HG02870 (cell line): ENCODE measurements around the gene ETV3.
"Not testable (repeated sequence)": the region's sequence is repeated elsewhere in the genome, so short reads cannot be mapped to it uniquely, and the experiment has no call there.

Experiments
- ATAC-seq: cut with Tn5 transposase; IDR thresholded peaks from one replicate; pipeline ENCODE4 v1.9.1; 2021; ENCODE audit warnings: mild to moderate bottlenecking, moderate library complexity; ENCODE audit not compliant: unreplicated experiment

The ETV3 gene

DNA sequence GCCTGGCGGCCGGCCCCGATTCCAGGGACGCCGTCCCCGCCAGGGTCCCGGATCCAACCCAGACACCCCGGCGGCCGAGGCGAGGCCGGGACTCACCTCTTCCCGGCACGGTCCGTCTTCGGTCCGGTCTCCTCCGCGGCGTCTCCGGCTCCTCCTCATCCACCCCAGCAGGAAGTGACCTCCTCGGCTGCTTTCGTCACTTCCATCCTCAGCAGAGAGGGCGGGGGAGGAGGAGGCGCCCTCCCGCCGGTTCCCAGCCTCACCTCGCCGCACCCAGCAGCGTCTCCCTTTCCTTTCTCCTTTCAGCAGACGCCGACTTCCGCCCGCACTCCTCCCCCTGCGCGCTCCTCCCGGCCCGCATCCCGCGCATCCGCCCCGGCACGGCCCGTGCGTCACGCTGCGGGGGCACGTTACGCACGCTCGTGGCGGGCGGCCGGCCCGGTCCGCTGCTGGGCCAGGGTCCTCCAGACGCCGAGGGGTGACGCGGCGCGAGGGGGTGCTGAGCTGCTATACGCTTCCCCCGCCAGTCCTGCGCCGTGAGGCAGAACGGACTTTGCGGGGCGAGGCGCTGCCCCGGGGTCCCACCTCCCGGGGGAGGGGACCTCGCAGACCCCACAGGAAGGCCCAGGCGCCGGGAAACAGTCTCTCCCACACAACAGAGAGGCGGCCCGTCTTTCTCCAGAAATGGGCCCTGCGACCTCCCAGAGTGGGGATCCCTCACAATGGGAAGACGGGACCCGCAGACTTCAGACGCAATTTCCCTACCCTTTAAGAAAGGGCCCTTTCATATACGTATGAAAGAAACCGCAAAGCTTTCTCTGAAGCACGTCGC lies at the start of gene ETV3:
TSS of gene ETV3 (minus strand) at position 176 of the 832 bp plus-strand sequence. CDS start 2,043 bp downstream, outside the sequence.
- peak; percentile 79 for ATAC-seq

GRCh38 chr1:157186281-157186992 lies 48.2 kb upstream of the ETV3 start:
- ATAC-seq: no peak

GRCh38 chr1:157183870-157184269 lies 45.7 kb upstream of the ETV3 start:
- no peak for ATAC-seq

GRCh38 chr1:157182371-157182770 lies 44.2 kb upstream of the ETV3 start:
- ATAC-seq: not testable (repeated sequence)

GRCh38 chr1:157181790-157182189 lies 43.6 kb upstream of the ETV3 start:
- no peak for ATAC-seq

DNA sequence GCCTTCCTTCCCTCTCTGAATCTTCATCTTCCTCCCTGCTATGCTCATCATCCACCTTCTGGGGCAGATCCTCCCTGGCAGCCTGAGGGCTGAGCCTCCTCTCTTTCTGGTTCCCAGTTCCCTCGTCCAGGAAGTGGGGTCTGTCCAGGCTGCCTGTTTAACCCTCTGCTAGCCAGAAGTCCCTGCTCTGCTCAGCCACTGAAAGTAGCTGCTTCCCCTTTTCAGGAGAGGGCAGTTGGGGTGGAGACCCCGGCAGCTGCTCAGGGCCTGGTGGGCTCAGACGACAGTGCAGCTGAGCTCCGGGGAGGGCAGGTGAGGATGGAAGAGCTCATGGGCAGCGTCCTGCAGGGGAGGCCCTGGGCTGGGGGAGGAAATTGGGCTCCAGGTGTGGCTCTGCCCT lies 43.1 kb upstream of the ETV3 start:
- no peak for ATAC-seq

- no peak for ATAC-seq
Measured at GRCh38 chr1:157178490-157178889, 40.3 kb upstream of the ETV3 start.

- ATAC-seq: no peak
Measured at GRCh38 chr1:157177733-157178394, 39.7 kb upstream of the ETV3 start.

- ATAC-seq: peak; percentile 50
Measured at GRCh38 chr1:157176591-157177121, 38.5 kb upstream of the ETV3 start.

DNA sequence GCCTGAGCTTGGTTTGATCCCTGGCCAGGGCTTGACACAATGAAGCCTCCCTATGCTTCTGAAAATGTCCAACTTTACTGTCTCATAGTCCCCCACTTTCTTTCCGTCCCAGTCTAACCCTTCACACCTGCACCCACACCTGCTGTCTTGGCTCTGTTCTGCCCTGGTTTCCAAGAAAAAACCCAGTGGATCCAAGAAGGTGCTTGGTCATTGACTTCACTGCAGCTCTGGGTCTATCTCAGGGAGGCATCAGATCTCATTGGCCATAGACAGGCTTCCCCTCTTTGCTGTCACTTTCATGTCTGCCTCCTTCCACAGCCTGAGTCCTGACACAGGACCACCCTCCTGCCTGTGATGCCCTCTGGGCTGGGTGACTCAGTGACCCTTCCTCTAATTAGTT lies 37.8 kb upstream of the ETV3 start:
- no peak for ATAC-seq

DNA sequence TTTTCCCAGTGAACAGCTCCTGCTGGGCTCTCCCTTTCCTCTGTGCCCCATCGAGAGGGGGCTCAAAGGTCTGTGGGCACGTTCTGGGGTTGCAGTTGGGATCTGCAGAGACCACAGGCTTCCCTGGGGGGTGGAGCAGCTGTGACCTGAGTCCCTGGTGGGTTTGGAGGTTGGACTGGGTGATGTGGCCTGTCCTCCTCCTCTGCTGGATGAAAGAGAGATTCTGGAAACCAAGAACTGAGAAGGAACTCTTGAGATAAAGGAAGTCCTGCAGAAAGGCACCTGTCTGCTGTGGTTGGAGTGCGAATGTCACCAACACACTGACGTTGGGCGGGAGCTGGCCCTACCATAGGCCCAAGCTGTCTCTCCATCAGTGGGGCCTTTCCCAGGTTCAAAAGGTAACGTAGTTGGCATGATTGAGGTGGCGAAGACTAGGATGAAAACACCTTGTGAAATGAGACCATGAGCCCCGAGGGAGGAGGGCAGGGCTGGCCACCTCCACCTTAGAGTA lies 35.8 kb upstream of the ETV3 start:
- ATAC-seq: no peak

- not testable (repeated sequence) for ATAC-seq
Measured at GRCh38 chr1:157173241-157173640, 35.0 kb upstream of the ETV3 start.

DNA sequence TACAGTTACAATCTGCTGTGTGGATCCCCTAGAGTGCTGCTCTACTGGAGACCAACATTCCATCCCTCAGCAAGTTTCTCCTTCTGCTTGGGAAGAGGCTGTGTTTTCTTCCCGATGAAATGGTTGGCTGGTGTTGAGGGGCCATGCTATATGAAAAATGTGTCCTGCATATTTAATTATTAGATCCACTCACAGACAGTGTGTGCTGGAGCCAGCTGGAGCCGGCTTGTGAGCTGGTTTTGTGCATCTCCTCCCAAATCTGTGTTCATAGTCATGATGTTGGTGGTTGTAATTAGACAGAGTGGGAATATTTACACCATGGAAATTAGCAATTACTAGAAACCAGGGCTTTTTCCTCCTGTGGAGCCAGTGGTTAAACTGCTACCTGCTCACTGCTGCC lies 34.4 kb upstream of the ETV3 start:
- ATAC-seq: not testable (repeated sequence)

- ATAC-seq: not testable (repeated sequence)
Measured at GRCh38 chr1:157171903-157172503, 33.8 kb upstream of the ETV3 start.

- no peak for ATAC-seq
Measured at GRCh38 chr1:157170677-157171515, 32.7 kb upstream of the ETV3 start.

- no peak for ATAC-seq
Measured at GRCh38 chr1:157168015-157168414, 29.8 kb upstream of the ETV3 start.

GRCh38 chr1:157167437-157167836 lies 29.2 kb upstream of the ETV3 start:
- no peak for ATAC-seq

GRCh38 chr1:157166590-157166989 lies 28.4 kb upstream of the ETV3 start:
- no peak for ATAC-seq

DNA sequence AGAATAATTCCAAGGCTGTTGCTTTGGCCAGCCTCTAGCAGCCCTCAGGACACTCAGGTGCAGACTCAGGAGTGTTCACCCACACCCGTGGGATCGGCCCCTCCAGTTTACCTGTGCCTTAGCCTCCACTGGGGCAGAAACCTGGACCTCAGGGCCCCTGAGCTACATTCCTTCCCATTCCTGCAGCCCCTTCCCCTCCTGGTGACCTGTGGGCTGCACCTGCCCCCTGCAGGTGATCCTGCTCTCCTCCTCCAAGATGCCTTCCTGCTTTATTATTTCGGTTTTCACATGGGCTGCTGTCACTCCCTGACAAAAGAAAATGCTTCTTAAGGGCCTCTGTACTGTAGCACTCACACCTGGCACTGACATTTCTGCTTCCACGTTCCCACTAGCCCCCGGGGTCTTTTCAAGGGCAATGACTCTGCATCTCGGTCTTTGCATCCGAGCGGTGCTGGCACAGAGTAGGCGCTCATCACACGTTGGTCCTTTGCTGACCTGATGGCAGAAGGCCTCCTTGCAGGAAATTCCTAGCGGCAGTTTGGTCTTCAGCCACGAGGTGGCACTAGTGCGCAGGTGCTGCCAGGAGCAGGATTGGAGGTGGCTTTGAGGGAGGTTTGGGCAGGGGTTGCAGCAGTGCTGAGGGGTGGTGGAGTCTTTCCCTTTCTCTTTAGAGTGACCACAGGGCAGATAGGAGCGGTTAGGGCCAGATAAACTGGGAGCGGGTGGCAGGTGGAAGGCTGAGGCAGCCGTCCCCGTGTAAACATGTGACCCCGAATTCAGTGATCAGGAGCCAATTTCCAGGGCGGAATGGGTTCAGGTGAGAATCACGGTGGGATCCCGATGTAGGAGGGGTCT lies 25.3 kb upstream of the ETV3 start:
- ATAC-seq: no peak
